ENCODE results near the gene TTLL12. TPM values are rescaled to one million over a fixed set of nuclear protein-coding genes. Genes with fewer than 3 reads are reported as not detected.
A peak's percentile ranks its signal among the peaks of the same experiment; 100 is the strongest.

TTLL12 gene
- total and polyA plus RNA-seq, 4 experiments from 2014 or later, result 20.8 to 29.6 (median 28.6) TPM

DNA sequence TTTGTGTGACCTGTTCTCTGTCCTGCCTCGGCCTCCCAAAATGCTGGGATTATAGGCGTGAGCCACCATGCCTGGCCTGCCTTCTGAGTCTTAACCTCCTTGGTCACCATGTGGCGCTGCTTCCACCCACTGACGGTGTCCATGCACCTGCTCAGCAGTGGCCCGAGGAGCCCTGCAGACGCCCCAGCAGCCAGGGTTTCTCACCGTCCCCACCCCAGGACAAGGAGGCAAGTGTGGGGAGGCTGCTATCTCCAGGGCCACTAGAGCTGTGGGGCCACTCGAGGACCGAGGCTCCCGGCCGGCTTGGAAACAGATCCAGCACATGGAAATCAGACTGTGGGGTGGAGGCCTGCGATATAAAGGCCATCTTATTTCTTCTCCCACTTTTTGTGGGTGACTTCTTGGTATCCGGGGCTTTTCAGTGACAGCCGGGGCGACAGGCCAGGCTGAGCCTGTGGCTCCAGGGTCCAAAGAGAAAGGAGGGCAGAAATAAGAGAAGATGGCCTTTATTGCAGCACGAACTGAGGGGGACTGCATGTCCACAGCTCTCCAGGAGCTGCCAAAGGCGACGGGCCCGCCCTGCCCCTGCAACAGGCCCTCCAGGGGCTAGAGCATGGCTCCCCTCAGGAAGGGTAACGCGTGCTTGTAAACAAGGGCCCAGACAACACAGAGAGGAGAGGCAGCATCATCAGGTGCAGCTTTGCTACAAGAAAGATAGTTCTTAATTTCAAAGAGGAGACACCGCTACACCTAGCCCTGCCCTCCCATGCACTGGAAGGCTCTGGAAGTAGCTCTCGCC is 20.6 kb downstream of the TTLL12 start:
- no peaks in the 10 kb centered on the region for H3K4me1 ChIP-seq (ENCODE audit: insufficient read depth, low read length)
- Mint-ChIP-seq H3K9me3 (no peaks in the 10 kb centered on the region), H3K4me1 (peaks cover 0 to 9% (median 3%) of the 10 kb centered on the region in 4 donors), H3K36me3 (peaks cover 3 to 25% of the 10 kb centered on the region in 2 donors), H3K4me3 (no peak overlapping the region), H3K27ac (no peak overlapping the region), H3K27me3 (no peaks in the 10 kb centered on the region)
- CTCF ChIA-PET (ENCODE audit: partially characterized antibody), result interaction anchor here (0.5 kb wide), 1 partner anchor 20 kb away, joined by 3 read pairs; no protein-coding TSS in a partner anchor
- intact Hi-C loops (cut with micrococcal nuclease), result no loop called here
- POLR2A ChIA-PET (ENCODE audit: partially characterized antibody), result no interaction called here
- no peak overlapping the region for H3K27ac ChIP-seq (ENCODE audit: low read depth, low read length)
- H3K4me3 ChIP-seq (ENCODE audit: low read length in 2 of 2), result no peak overlapping the region
- H3K36me3 ChIP-seq (ENCODE audit: insufficient read depth, low read length), result no peaks in the 10 kb centered on the region
- no peak for DNase-seq
- no peaks in the 10 kb centered on the region for H3K9me3 ChIP-seq (ENCODE audit: control insufficient read depth in 1 of 2, low read length in 2 of 2)
- no peaks in the 10 kb centered on the region for H3K27me3 ChIP-seq (ENCODE audit: insufficient read depth, low read length)

DNA sequence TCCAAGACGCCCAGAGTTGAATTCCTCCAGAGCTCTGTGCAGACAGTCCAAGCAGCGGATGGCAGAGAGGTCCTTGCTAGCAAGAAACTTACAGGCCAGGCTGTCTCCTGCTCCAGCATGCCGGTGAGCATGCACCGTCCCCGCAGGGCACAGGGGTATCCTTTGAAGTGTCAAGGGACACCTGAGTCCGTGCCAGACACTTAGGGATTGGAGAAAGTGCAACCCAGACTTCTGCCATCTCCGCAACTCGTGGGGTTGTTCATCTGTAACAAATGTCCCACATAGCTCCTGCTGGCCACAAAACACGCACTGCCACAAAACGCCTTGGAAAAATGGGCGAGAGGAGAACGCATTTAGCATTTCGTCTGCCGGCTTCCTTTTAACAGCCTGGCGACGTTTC is 22.3 kb downstream of the TTLL12 start:
- Mint-ChIP-seq H3K27me3 (no peaks in the 10 kb centered on the region), H3K4me3 (no peak overlapping the region), H3K36me3 (peaks cover 4 to 26% of the 10 kb centered on the region in 2 donors), H3K4me1 (peaks cover 0 to 9% (median 5%) of the 10 kb centered on the region in 4 donors), H3K9me3 (no peaks in the 10 kb centered on the region), H3K27ac (peak overlapping the region in 1 of 7 donors; percentile 22)
- CTCF ChIA-PET (ENCODE audit: partially characterized antibody), result no interaction called here
- no peak for DNase-seq
- POLR2A ChIA-PET (ENCODE audit: partially characterized antibody), result interaction anchor here (1.7 kb wide), 1 partner anchor 22 kb away, joined by 4 read pairs; no protein-coding TSS in a partner anchor
- H3K4me3 ChIP-seq (ENCODE audit: low read length in 2 of 2), result no peak overlapping the region
- no peak overlapping the region for H3K27ac ChIP-seq (ENCODE audit: low read depth, low read length)
- H3K9me3 ChIP-seq (ENCODE audit: control insufficient read depth in 1 of 2, low read length in 2 of 2), result no peaks in the 10 kb centered on the region
- H3K4me1 ChIP-seq (ENCODE audit: insufficient read depth, low read length), result no peaks in the 10 kb centered on the region
- intact Hi-C loops (cut with micrococcal nuclease), result no loop called here
- H3K36me3 ChIP-seq (ENCODE audit: insufficient read depth, low read length), result no peaks in the 10 kb centered on the region
- no peaks in the 10 kb centered on the region for H3K27me3 ChIP-seq (ENCODE audit: insufficient read depth, low read length)

GRCh38 chr22:43163241-43163795 is 23.6 kb downstream of the TTLL12 start:
- Histone ChIP-seq H3K36me3 (ENCODE audit: insufficient read depth, low read length) (no peaks in the 10 kb centered on the region), H3K9me3 (ENCODE audit: control insufficient read depth in 1 of 2, low read length in 2 of 2) (no peaks in the 10 kb centered on the region), H3K4me1 (ENCODE audit: insufficient read depth, low read length) (peaks cover 2% of the 10 kb centered on the region), H3K27ac (ENCODE audit: low read depth, low read length) (no peak overlapping the region), H3K27me3 (ENCODE audit: insufficient read depth, low read length) (no peaks in the 10 kb centered on the region), H3K4me3 (ENCODE audit: low read length in 2 of 2) (no peak overlapping the region)
- H3K27me3 Mint-ChIP-seq, result no peaks in the 10 kb centered on the region
- no peak overlapping the region for H3K4me3 Mint-ChIP-seq
- H3K27ac Mint-ChIP-seq, result no peak overlapping the region
- POLR2A ChIA-PET (ENCODE audit: partially characterized antibody), result interaction anchor here (0.6 to 1.7 kb wide), 2 partner anchors 23 to 355 kb away, joined by 3 to 4 read pairs; no protein-coding TSS in a partner anchor
- no peak for DNase-seq
- intact Hi-C loops (cut with micrococcal nuclease), result no loop called here
- H3K9me3 Mint-ChIP-seq, result no peaks in the 10 kb centered on the region
- H3K4me1 Mint-ChIP-seq, result peaks cover 0 to 8% (median 4%) of the 10 kb centered on the region in 4 donors
- CTCF ChIA-PET (ENCODE audit: partially characterized antibody), result no interaction called here
- H3K36me3 Mint-ChIP-seq, result peaks cover 4 to 26% of the 10 kb centered on the region in 2 donors

GRCh38 chr22:43162412-43163150 is 24.4 kb downstream of the TTLL12 start:
- Mint-ChIP-seq H3K36me3 (peaks cover 4 to 20% of the 10 kb centered on the region in 2 donors), H3K4me3 (no peak overlapping the region), H3K27ac (peak overlapping the region in 1 of 7 donors; percentile 47), H3K9me3 (no peaks in the 10 kb centered on the region), H3K4me1 (peaks cover 0 to 14% (median 5%) of the 10 kb centered on the region in 4 donors), H3K27me3 (no peaks in the 10 kb centered on the region)
- Histone ChIP-seq H3K36me3 (ENCODE audit: insufficient read depth, low read length) (no peaks in the 10 kb centered on the region), H3K27ac (ENCODE audit: low read depth, low read length) (no peak overlapping the region), H3K9me3 (ENCODE audit: control insufficient read depth in 1 of 2, low read length in 2 of 2) (no peaks in the 10 kb centered on the region), H3K4me1 (ENCODE audit: insufficient read depth, low read length) (peaks cover 5% of the 10 kb centered on the region), H3K27me3 (ENCODE audit: insufficient read depth, low read length) (no peaks in the 10 kb centered on the region), H3K4me3 (ENCODE audit: low read length in 2 of 2) (no peak overlapping the region)
- ChIA-PET CTCF (ENCODE audit: partially characterized antibody) (no interaction called here), POLR2A (ENCODE audit: partially characterized antibody) (interaction anchor here (1.7 kb wide), 1 partner anchor 24 kb away, joined by 4 read pairs; no protein-coding TSS in a partner anchor)
- DNase-seq, result no peak
- intact Hi-C loops (cut with micrococcal nuclease), result no loop called here

DNA sequence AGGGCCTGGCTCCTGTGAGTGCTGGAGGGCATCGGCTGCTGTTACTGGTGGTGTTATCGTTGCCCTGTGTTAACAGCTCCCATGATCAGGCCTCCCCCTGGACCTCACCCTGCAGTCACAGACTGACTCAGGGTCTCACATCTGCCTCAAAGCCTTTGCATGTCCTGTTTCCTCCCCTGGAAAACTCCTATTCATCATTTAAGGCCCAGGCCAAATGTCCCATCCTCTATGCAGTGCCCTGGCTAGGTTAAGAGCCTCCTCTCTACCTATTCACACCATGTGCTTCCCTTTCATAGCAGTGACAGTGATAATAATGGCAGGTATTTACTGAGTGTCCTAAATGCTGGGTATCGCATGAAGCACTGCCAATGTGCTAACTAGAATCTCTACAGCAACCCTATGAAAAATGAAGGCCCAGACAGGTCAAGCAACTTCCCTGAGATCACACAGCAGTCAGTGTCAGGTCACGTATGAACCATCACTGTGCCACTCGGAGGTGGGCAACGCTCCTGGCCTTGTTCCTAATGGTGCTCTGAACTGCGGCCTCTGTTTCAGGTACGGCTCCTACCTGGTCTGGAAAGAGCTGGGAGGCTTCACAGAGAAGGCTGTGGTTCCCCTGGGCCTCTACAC is 26.3 kb downstream of the TTLL12 start:
- ChIA-PET POLR2A (ENCODE audit: partially characterized antibody) (interaction anchor here (1.5 kb wide), 1 partner anchor 8 kb away, joined by 6 read pairs; no protein-coding TSS in a partner anchor), CTCF (ENCODE audit: partially characterized antibody) (no interaction called here)
- peaks cover 0 to 23% (median 5%) of the 10 kb centered on the region in 4 donors for H3K4me1 Mint-ChIP-seq
- peaks cover 4 to 18% of the 10 kb centered on the region in 2 donors for H3K36me3 Mint-ChIP-seq
- no peaks in the 10 kb centered on the region for H3K9me3 Mint-ChIP-seq
- Histone ChIP-seq H3K4me1 (ENCODE audit: insufficient read depth, low read length) (peaks cover 5% of the 10 kb centered on the region), H3K4me3 (ENCODE audit: low read length in 2 of 2) (no peak overlapping the region), H3K36me3 (ENCODE audit: insufficient read depth, low read length) (no peaks in the 10 kb centered on the region), H3K9me3 (ENCODE audit: control insufficient read depth in 1 of 2, low read length in 2 of 2) (no peaks in the 10 kb centered on the region), H3K27ac (ENCODE audit: low read depth, low read length) (no peak overlapping the region), H3K27me3 (ENCODE audit: insufficient read depth, low read length) (no peaks in the 10 kb centered on the region)
- intact Hi-C loops (cut with micrococcal nuclease), result no loop called here
- DNase-seq, result no peak
- H3K4me3 Mint-ChIP-seq, result no peak overlapping the region
- H3K27ac Mint-ChIP-seq, result peak overlapping the region in 1 of 7 donors; percentile 70
- H3K27me3 Mint-ChIP-seq, result no peaks in the 10 kb centered on the region

- Histone ChIP-seq H3K4me1 (ENCODE audit: insufficient read depth, low read length) (peaks cover 5% of the 10 kb centered on the region), H3K36me3 (ENCODE audit: insufficient read depth, low read length) (no peaks in the 10 kb centered on the region), H3K27me3 (ENCODE audit: insufficient read depth, low read length) (no peaks in the 10 kb centered on the region), H3K27ac (ENCODE audit: low read depth, low read length) (no peak overlapping the region), H3K9me3 (ENCODE audit: control insufficient read depth in 1 of 2, low read length in 2 of 2) (no peaks in the 10 kb centered on the region), H3K4me3 (ENCODE audit: low read length in 2 of 2) (no peak overlapping the region)
- ChIA-PET CTCF (ENCODE audit: partially characterized antibody) (no interaction called here), POLR2A (ENCODE audit: partially characterized antibody) (no interaction called here)
- H3K36me3 Mint-ChIP-seq, result peaks cover 4 to 18% of the 10 kb centered on the region in 2 donors
- H3K4me3 Mint-ChIP-seq, result no peak overlapping the region
- peaks cover 0 to 25% (median 5%) of the 10 kb centered on the region in 4 donors for H3K4me1 Mint-ChIP-seq
- no peak overlapping the region for H3K27ac Mint-ChIP-seq
- H3K9me3 Mint-ChIP-seq, result no peaks in the 10 kb centered on the region
- intact Hi-C loops (cut with micrococcal nuclease), result no loop called here
- DNase-seq, result no peak
- H3K27me3 Mint-ChIP-seq, result no peaks in the 10 kb centered on the region
Measured at GRCh38 chr22:43159484-43160178, 27.3 kb downstream of the TTLL12 start.

Data from CD4-positive, alpha-beta memory T cell (primary cell).